SKM-1 (cell line): ENCODE data around the gene VWA5B1.

ENCODE experiments used
- DNase-seq: peaks from one replicate; lab custom pipeline; 2025; ENCODE audit not compliant: unreplicated experiment; lab: John Stamatoyannopoulos, UW

Gene VWA5B1

DNA sequence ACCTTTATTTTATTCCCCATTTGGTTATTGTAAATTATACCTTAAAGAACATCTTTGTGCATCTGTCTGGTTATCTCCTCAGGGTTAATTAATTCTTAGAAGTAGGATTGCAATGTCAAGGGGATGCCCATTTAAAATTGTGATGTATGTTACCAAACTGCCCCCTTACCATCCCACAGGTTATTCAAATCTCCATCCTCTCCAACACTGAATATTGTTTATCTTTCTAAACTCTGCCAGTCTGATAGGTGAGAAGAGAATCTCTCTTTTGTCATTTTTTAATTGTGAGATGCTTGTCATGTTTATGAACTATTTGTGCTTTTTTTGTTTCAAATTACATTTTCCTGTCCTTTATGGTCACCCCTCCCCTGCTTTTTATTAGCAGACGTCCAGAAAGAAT lies 55.8 kb downstream of the VWA5B1 start:
- DNase-seq: no peak

DNA sequence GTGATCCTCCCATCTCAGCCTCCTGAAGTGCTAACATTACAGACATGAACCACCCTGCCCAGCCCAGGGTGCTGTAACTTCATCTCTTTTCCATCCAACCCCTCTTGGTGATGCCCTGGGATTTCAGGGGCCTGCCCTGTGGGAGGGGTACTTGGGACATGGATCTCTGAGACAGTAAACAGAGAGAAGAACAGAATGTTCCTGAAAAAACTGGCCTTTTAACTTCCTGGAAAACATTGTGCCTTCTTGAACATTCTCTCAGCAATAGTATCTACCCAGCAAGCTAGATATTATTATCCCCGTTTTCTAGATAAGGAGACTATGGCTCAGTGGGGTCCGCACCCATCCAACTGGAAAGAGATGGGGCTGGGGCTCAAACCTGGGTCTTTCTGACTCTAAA lies 57.0 kb downstream of the VWA5B1 start:
- no peak for DNase-seq

DNA sequence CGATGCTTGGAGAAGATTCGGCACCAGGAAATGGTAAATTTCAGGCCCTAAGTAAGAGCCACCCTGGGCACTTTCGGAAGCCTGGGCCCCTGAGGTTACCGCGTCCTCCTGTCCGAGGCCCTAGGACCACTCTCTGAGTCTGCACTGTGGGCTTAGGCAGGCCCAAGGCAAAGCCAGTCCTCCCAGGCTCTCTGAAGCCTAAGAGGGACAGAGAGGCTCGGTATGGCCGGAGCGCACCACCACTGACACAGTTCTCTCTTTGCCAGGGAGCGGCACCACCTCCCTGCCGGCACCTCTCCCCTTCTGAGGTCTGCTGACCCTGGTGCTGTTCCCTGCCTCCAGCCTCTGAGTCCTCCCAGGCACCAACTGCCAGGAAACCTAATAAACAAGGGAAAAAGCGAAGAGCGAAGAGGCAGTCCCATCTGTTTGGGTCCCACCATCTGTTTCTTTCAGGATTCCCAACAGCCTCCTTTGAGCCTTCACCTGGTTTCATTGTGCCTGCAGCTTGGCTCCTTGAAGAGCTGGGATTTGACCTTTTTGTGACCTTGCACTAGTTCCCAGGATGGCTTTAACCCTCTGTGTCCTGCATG lies 57.7 kb downstream of the VWA5B1 start:
- no peak for DNase-seq

DNA sequence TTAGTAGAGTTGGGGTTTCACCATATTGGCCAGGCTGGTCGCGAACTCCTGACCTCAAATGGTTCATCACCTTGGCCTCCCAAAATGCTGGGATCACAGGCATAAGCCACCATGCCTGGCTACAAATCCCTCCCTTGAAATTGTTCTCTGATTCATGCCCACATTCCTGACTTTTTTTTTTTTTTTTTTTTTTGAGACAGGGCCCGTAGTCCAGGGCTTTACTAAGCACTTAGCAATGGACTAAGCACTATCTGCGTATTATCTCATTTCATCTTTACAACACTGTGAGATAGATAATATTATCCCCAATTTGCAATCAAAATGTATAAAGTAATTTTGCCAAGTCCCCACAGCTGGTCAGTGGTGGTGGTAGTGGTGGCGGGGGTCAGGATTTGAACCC lies 58.9 kb downstream of the VWA5B1 start:
- no peak for DNase-seq

DNA sequence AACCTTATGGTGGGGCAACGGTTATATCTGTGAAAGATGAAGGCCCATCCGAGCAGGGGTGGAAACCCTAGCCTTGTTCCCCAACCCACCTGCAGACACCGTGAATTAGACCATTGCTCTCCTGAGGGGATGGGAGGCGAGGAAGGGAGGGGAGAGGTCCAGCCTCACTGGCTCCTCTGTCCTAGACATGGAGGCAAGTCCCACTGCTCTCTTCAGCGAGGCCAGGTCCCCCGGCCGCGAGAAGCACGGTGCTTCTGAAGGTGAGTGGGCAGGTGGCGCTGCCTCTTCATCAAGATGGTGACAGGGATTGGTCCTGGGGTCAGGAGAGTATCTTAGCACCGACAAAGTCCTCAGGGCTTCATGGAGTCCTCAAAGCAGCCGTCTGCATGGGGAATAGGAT lies 59.3 kb downstream of the VWA5B1 start:
- no peak for DNase-seq

DNA sequence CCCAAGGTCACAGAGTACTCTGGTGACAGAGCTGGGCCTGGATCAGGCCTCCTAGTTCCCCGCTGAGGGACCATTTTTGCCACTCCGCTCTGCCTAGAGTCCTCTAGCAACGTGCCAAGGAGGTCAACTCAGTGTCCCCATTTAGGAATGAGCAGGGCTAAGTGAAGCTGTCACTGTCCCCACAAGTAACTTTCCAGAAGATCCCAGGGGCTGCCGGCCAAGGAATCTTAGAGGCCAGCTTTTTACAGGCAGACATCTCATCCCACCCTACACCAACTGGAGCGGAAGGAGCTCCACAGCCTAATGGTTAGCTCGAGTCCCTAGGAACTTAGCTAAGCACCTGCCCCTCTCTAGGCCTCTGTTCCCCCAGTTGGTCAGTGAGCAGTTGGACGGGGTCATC lies 59.7 kb downstream of the VWA5B1 start:
- no peak for DNase-seq

DNA sequence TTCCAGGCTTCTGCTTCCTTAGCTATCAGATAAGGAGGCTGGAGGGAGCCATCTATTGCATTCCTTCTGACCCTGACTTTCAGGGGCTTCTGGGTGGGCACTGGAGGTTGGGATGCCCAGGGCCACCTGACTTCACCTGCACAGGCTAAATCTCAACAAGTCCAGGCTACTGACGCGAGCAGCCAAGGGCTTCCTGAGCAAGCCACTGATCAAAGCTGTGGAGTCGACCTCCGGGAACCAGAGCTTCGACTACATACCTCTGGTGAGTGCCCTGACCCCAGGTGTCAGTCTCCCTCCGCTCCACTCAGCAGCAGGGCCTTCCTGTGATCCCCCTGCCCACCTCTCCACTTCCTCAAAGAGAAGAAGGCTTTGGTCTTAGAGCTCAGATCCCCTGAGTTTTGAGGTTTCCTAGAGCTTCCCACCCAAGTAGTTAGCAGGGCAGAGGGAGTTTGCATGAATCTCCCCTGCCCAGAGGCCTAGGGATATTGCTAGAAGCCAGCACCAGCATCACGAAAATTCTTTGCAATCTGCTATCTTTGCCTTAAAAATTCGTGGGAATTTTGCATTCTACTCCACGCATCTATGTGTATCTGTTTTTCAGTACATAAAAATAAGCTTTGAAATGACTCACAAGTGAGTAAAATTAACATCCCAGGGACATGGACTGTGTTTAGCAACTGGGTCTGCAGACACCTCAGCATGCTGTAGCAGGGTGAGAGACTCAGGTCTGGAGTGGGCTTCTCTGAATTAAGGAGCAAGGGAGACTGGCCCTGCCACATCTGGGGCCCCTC lies 61.4 kb downstream of the VWA5B1 start:
- no peak for DNase-seq

DNA sequence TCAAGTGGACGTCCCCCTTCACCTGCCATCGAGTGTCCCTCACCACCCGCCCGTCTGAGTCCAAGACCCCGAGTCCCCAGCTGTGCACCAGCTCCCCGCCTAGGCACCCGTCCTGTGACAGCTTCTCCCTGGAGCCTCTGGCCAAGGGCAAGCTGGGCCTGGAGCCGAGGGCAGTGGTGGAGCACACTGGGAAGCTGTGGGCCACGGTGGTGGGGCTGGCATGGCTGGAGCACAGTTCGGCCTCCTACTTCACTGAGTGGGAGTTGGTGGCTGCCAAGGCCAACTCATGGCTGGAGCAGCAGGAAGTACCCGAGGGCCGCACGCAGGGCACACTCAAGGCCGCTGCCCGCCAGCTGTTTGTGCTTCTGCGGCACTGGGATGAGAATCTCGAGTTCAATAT lies 63.2 kb downstream of the VWA5B1 start:
- DNase-seq: no peak

DNA sequence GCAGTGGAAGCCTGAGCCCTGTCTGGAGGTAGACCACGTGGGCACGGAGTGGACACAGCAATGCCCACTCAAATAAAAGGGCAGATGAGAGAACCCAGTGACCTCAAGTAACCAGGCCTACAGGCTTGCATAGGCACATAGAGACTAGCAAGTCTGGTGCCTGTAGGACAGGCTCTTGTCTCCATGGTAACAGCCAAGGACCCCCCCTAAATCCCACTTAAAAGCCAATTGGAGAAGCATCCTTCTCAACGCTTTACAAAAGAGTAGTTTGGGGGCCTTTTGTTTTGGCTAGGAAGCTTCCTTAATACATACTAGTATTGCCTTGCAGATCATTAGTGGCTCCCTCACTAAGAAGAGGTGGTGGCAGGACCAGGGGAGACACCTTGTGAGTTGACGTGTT lies 63.9 kb downstream of the VWA5B1 start:
- DNase-seq: no peak

DNA sequence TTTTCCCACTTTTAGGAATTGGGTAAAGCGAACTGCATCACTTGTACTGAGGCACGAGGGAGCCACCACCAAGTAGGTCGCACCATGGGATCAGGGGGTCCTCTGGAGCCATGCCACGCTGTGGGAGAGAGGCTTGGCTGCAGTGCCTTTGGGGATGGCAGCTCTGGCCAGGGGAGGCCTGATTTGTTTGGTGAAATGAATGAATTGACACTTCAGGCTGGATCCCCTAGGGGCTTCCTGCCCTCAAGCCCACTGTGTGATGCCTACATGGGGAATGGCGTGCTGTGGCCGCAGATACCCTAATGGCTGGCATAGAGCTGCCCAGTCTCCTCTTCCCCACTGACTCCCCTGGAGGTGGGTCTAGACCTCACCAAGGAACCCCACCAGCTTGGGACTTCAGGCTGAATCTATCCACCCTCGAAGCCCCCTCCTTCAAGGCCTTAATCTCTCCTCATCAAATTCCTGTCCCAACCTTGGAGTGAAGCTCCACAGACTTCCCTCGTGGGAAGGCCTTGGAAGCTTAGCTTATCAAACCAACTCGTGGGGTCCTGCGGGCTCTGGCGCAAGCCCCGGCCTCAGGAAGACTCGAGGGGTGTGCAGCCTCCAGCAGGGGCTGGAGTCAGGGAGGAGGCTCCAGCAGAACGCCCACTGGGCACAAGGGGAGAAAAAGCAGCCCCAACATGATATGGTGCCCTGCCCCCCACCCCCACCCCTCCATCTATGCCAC lies 64.6 kb downstream of the VWA5B1 start:
- DNase-seq: no peak

DNA sequence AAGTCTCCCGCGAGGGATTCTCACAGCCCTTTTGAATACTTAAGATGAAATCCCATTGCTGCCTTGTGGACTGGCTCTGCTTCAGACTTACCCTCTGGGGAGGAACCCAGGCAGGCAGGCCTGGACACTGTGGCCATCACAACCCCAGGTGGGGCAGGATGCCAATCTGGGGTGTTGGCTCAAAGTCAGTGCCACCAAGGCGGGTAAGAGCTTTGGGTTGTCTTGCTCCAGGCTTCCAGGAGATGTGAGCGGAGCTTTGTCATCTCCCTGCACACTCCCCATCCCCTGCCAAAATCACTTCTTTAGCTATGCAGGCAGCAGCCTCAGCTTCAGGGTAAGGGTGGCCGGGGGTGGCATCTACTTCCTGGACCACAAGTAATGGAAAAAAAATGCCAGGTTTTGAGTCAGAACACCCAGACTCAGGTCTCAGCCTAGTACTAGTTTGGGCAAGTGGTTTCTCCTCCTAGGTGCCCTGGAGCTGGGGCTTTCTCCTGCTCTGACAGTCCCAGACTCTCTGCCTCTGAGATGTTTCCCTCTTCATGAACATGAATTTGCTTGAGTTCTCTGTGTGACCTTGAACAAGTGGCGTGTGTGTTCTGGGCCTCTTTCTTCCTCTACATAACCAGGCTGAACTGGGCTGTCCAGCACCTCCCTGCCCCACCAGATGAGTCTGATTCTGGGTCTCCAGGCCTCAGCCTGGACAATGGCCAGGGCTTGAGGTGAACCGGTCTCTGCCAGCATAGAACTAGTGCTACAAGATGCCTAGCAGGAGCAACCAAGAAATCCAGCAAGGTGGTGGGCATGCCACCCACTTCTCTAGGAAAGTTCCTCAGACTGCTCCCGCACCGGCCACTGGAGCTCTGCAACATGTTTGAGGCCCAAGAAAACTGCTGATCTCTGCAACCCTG lies 65.4 kb downstream of the VWA5B1 start:
- DNase-seq: no peak

DNA sequence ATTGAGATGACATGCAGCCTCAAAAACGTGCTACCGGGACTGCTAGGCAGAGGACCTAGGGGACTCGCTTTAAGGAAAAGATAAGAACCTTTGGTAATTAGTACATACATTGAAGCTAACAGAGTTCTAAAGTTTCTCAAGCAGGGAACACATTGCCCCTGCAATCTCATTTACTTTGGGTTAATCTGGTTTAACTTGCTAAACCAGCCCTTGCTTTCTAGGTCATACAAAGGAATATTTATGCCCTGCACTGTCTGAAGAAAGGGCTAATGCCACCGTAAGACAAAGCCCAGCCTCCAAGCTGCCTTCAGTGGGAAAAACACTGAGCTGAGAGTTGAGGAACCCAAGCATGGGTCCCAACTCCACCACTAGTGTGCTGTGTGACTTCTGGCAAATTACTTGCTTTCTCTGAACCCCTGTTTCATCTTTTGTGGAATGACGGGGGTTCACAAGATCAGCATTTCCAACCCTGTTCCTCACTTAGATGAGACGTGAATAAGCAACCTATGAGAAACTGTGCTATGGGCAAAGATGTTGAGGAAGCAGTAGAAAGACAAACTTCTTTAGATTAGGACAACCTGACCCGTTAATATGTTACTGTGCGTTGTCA lies 66.3 kb downstream of the VWA5B1 start:
- DNase-seq: no peak

DNA sequence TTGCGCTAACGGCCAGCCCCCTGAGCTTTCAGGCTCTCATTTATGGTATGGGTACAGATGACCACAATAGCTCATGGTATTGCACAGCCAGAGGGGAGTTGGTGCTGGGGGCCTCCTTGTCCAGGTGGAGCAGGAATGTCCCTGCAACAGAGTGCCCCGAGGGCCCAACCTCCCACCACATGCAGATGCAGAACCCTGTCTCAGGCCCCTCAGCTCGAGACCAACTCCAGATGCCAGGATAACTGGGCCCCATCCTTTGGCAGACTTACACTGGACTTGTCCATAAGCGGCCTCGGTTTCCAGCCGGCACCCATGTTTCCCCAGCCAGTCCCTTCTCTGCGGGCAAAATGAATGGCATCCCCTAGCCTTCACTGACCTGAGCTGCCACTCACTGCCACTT lies 67.1 kb downstream of the VWA5B1 start:
- no peak for DNase-seq

DNA sequence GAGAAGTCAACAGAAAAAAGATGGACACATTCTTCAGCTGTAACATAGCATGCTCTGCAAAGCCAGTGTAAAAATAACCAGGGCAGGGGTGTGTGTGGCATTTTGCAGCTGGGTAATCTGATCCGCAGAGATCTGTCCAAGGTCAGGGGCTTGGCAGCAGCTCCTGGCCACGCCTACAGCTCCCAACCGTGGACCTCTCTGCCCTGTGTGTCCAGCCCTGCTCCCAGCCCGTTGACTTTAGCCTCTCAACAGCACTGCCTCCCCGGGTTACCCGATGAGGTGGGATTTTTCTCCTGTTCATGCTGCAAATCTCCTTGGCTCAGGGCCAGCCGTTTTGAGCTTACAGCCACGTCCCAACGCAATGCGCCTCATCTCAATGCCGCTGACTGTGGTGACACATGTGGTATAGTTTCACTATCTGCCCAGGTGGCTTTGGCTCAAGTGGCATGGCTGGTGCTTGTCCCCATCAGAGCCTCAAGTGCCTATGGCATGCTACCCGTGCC lies 68.1 kb downstream of the VWA5B1 start:
- DNase-seq: no peak

DNA sequence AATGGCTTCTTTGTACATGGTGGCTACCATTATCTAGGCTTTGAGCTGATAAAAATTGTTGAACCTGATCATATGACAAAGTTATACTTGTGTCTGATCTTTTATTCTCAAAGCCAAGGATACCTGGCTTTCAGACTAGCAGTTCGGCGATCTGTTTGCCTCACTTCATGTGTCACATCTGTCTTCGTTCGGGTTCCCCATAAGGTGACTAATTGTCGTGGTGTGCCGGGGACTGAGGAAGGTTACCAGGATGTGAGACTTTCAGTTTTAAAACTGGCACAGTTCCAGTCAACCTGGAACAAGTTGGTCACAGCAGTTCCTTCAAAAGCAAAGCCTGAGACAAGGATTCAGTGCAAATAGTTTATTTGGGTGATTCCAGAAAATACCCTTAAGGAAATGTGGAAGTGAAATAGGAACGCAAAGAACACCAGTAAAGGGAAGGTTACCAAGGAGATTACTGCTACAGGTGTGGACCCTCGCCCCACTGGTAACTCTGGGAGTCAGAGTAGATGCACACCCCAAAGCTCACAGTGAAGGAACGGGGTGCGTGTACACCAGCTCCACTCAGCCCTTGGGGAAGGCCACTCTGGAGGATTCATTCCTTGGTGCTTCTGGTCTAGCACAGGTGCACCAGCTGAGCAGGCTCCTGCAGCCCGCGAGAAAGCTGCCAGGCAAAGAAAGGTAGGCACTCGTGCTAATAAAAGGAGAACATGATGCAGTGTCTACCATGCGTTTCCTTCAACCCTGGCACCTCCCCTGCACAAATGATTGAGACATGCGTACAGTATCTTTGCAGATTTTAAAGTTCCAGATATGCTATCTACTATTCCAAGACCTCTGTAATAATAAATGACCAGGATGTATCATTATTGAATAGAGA lies 69.0 kb downstream of the VWA5B1 start:
- DNase-seq: no peak

DNA sequence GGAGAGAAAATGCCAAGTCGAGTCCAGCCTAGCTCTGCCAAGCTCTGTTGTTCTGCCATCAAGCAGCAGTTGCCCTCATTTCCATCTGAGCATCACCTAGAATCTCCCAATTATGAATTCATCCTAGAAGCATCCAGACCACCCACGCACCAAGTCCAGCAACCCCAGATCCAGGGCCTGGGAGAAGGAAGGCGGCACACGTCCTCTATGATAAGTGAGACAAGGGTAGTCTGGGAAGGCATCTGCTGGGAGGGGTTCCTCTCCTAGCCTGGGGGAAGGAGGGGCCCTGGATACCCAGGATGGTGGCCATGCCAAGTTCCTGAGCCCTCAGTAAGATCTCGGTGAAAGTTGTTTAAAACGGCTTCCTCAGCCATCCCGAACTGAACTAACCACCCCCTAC lies 70.7 kb downstream of the VWA5B1 start:
- DNase-seq: no peak

DNA sequence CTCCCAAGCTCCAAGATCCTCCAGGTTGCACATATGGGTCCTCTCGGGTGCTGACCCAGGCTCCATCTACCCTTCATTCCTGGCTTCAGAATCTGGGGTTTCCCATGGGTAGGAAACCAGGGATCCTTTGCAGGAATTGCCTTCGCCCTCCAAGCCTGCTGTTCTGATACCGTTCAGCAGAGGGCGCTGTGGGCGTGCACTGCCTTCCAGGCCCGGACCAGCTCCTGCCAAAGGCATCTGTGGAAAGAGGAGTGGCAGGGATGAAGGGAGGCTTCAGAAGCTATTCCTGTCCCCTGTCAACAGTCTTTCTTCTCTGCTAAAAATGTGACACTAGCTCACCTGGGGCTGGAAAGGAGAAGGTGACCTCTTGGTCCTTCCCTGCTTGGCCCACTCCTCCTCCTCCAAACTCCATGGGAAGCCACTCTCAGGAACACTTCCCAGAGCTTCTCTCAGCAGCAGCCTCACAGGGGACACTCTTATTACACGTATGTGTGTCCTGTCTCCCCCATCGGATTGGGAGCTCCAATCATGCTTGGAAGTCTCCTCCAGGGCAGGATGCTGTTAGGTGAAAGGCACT lies 71.2 kb downstream of the VWA5B1 start:
- DNase-seq: no peak

DNA sequence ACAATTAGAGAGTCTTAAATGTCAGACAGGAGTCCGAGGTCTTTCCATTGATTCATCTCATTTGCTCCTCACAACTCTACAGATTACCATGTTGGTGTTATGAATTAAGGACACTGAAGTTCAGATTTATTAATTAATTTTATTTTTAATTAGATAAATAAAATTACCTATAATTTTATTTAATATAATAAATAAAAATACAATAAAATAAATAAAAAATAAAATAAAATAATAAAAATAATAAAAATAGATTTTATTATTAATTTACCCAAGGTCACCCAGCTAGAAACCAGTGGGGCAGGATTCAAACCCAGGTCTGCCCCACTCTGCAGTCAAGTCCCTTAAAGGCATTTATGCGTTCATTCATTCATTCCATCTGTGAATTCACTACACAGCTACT lies 72.2 kb downstream of the VWA5B1 start:
- DNase-seq: no peak

DNA sequence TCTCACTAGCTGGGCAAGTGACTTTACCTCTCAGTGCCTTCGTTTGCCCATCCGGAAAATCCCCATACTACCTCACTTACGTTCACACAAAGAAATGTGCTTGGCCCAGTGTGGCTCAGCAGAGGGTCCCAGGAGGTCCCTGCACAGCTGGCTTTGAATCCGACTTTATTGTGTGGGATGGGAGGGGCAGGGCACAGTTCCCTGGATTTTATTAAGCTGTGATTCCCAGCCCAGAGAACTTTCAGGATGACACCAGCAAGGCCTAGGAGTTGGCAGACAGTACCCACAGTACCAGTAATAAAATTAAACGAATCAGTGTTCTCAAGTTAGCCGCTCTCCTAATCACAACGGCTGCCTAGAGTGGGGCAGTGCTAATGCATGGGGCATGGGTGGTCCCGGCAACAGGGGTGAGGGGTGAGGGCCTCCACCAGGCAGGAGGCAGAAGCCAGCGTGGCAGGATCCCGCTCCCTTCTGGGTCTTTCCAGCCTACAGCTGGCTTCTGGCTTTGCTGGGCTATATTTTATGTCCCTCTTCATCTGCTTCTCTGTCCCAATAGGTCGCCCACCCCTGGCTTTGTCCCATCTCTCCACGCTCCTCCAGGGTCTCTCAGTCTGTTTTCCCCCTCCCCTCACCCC lies 74.9 kb downstream of the VWA5B1 start:
- DNase-seq: no peak
